Measurements from ENCODE around the gene PSD2. TPM values are rescaled to one million over a fixed set of nuclear protein-coding genes. Genes with fewer than 3 reads are reported as not detected.

The PSD2 gene
- total and polyA plus RNA-seq, 2 of the 13 experiments (the other 11 are each of a cell fraction or from before 2014, with no cell fraction given), result 0.07 TPM; not detected in 1

GRCh38 chr5:139747583-139748504 is 47.8 kb upstream of the PSD2 start (continued):
- TF ChIP-seq ZNF878 (CRISPR knock-in tag; IDR thresholded peaks at IDR 0.05), result 0 out of 2 replicates have a peak, but pooled peaks have one; percentile 36
- no peak for TF ChIP-seq MEIS1 (CRISPR knock-in tag; IDR thresholded peaks at IDR 0.05; ENCODE audit: borderline replicate concordance)
- no peak for TF ChIP-seq CC2D1A (CRISPR knock-in tag; IDR thresholded peaks at IDR 0.05)
- TF ChIP-seq JUN (CRISPR knock-in tag; IDR thresholded peaks at IDR 0.05), result peak; percentile 69; the same call in 1 of the 2 replicates
- no peak for TF ChIP-seq NFE2 (CRISPR knock-in tag; IDR thresholded peaks at IDR 0.05)
- 0 out of 2 replicates have a peak, but pooled peaks have one; percentile 52 for TF ChIP-seq REPIN1 (CRISPR knock-in tag; IDR thresholded peaks at IDR 0.05; ENCODE audit: borderline replicate concordance, low read depth)
- TF ChIP-seq, protein P1, sequence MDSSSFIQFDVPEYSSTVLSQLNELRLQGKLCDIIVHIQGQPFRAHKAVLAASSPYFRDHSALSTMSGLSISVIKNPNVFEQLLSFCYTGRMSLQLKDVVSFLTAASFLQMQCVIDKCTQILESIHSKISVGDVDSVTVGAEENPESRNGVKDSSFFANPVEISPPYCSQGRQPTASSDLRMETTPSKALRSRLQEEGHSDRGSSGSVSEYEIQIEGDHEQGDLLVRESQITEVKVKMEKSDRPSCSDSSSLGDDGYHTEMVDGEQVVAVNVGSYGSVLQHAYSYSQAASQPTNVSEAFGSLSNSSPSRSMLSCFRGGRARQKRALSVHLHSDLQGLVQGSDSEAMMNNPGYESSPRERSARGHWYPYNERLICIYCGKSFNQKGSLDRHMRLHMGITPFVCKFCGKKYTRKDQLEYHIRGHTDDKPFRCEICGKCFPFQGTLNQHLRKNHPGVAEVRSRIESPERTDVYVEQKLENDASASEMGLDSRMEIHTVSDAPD (CRISPR knock-in tag; IDR thresholded peaks at IDR 0.05), result no peak
- TF ChIP-seq ARID4A (CRISPR knock-in tag; IDR thresholded peaks at IDR 0.05; ENCODE audit: borderline replicate concordance), result peak; percentile 60; the same call in 1 of the 2 replicates
- no peak for TF ChIP-seq ZNF230 (CRISPR knock-in tag; IDR thresholded peaks at IDR 0.05)
- TF ChIP-seq, protein P2, sequence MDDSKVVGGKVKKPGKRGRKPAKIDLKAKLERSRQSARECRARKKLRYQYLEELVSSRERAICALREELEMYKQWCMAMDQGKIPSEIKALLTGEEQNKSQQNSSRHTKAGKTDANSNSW (CRISPR knock-in tag; IDR thresholded peaks at IDR 0.05; ENCODE audit: borderline replicate concordance), result peak; percentile 60; the same call in 1 of the 2 replicates
- TF ChIP-seq UBTF (CRISPR knock-in tag; IDR thresholded peaks at IDR 0.05), result 0 out of 2 replicates have a peak, but pooled peaks have one; percentile 8
- TF ChIP-seq, protein P3, sequence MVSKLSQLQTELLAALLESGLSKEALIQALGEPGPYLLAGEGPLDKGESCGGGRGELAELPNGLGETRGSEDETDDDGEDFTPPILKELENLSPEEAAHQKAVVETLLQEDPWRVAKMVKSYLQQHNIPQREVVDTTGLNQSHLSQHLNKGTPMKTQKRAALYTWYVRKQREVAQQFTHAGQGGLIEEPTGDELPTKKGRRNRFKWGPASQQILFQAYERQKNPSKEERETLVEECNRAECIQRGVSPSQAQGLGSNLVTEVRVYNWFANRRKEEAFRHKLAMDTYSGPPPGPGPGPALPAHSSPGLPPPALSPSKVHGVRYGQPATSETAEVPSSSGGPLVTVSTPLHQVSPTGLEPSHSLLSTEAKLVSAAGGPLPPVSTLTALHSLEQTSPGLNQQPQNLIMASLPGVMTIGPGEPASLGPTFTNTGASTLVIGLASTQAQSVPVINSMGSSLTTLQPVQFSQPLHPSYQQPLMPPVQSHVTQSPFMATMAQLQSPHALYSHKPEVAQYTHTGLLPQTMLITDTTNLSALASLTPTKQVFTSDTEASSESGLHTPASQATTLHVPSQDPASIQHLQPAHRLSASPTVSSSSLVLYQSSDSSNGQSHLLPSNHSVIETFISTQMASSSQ (IDR thresholded peaks at IDR 0.05; ENCODE audit: low read depth), result no peak
- TF ChIP-seq, protein P3 (CRISPR knock-in tag; IDR thresholded peaks at IDR 0.05; ENCODE audit: borderline replicate concordance), result no peak

All from HepG2 (cell line).